HTERT RPE-1 (cell line): ENCODE data around the gene PHAF1.

Experiments used
- in situ Hi-C: fragments of 300-500 bp; cut with MboI; formaldehyde crosslinking; loops from 4 replicates; pipeline ENCODE4 v1.14.3; 2020; ENCODE audit warnings: low sequenced_read_pairs

Gene PHAF1

DNA sequence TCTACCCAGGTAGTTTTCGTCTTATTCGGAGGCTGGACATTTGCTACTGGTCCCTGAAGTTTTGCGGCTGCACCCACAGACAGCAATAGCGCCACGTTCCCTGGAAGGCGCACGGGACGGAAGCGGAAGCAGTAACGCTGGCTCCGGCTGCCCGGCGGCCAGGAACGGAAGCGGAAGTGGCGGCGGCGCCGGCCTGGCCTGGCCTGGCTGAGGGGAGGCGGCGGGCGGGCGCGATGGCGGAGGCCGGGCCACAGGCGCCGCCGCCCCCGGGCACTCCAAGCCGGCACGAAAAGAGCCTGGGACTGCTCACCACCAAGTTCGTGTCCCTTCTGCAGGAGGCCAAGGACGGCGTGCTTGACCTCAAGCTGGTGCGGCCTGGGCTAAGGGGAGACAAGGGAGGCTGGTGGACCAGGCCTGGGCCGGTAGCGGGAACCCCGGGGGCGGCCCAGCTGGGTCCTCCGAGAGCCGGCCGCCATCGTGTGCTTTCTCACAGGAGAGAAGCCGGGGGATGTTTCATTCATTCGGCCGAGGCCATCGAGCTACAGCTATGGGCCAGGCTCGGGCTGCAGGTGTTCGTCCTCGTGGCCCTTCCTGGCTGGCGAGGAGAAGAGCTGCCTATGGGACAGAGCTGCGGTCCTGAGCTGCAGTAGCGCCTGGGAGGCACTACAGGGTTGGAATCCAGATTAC, 82.4 kb downstream of the PHAF1 start, which contains the start of gene E2F4:
TSS of gene E2F4 (plus strand) at position 161 of the 687 bp plus-strand sequence. CDS start at position 234, 73 bp downstream.
- in situ Hi-C loops = no loop called here

DNA sequence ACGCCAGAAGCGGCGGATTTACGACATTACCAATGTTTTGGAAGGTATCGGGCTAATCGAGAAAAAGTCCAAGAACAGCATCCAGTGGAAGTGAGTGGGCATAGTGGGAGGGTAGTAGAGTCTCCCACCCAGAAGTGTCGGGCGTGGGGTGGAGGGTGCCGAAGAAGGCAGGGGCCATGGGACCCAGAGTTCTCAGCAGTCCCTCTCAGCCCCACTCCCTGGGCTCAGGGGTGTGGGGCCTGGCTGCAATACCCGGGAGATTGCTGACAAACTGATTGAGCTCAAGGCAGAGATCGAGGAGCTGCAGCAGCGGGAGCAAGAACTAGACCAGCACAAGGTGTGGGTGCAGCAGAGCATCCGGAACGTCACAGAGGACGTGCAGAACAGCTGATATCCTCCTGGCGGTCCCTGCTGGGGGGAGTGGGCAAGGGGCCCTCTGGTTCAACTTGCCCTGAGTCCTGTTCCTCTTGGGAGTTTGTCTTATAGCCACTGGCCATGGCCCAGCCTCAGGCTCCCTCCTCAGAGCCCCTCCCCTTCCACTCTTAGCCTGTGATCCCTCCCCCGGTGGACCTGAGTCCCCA, 83.1 kb downstream of the PHAF1 start:
- in situ Hi-C loops = no loop called here

- in situ Hi-C loops = no loop called here
Measured at GRCh38 chr16:67193536-67193935, 83.8 kb downstream of the PHAF1 start.

GRCh38 chr16:67194260-67194659, 84.5 kb downstream of the PHAF1 start:
- in situ Hi-C loops = no loop called here

GRCh38 chr16:67195676-67196075, 85.9 kb downstream of the PHAF1 start:
- in situ Hi-C loops = no loop called here

DNA sequence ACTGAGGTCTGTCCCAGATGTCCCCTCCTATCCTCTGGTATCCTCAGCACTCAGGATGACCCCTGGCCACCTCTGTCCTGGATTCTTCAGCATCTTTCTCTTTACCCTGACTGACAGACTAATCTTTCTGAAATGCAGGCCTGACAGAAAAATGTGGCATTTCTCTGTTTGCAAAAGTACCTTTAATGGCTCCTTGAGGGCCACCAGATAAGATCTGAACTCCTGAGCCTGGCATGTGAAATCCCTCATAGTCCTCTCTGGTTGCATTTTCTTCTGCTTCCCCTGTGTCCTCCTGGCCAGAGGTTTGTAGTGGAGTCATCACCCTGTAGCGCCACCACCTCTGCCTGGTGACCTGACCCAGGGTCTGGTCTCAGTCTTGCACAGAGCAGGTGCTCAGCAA, 87.1 kb downstream of the PHAF1 start:
- in situ Hi-C loops = no loop called here

DNA sequence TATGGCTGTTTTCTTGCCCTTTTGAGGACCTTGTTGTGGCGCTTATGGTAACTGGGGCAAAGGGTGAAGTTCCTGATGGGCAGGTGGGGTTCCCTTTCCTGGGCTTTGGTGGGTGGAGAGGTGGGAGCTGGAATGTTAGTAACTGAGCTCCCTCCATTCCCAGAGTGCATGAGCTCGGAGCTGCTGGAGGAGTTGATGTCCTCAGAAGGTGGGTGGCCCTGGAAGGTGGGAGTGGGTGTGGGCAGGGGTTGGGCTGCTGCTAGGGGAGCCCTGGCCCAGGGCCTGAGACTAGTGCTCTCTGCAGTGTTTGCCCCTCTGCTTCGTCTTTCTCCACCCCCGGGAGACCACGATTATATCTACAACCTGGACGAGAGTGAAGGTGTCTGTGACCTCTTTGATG, 88.0 kb downstream of the PHAF1 start:
- in situ Hi-C loops = no loop called here
